Measurements from ENCODE around the gene CDC5L. TPM values are rescaled to one million over a fixed set of nuclear protein-coding genes. Genes with fewer than 3 reads are reported as not detected.

Gene CDC5L
- total RNA-seq, 1 experiment from 2014 or later: 43.9 TPM

GRCh38 chr6:44430326-44430725, 42.8 kb downstream of the CDC5L start:
- no peak overlapping the region for H3K27ac ChIP-seq (ENCODE audit: low read depth, low read length, poor library complexity, severe bottlenecking)
- no peak overlapping the region for H3K4me3 ChIP-seq (ENCODE audit: low read depth, low read length, poor library complexity, severe bottlenecking)
- ChIA-PET POLR2A (ENCODE audit: low non-redundant PET) (no interaction called here), CTCF (interaction anchor here (0.7 kb wide), 1 partner anchor 208 kb away, joined by 4 read pairs; no protein-coding TSS in a partner anchor)
- peaks cover 5% of the 10 kb centered on the region for H3K4me1 ChIP-seq (ENCODE audit: insufficient read depth, low read length, poor library complexity, severe bottlenecking)
- BruUV-seq (replicated peaks): no TSS peak
- no peaks in the 10 kb centered on the region for H3K9me3 ChIP-seq (ENCODE audit: low read depth, low read length, poor library complexity, severe bottlenecking)
- intact Hi-C loops (cut with micrococcal nuclease; ENCODE audit: unreplicated experiment): loop anchor here (2.0 kb wide), 1 partner anchor 26 kb away; no protein-coding TSS in a partner anchor
- H3K27me3 ChIP-seq (replicated peaks; ENCODE audit: insufficient read depth, low read depth, low read length, poor library complexity): no peaks in the 10 kb centered on the region
- no peak for DNase-seq (ENCODE audit: low spot score)
- peaks cover 65% of the 10 kb centered on the region for H3K36me3 ChIP-seq (ENCODE audit: insufficient read depth, low read length, poor library complexity, severe bottlenecking)
- TF ChIP-seq EZH2 (IDR thresholded peaks at IDR 0.05; ENCODE audit: borderline replicate concordance, low read depth, low read length, poor library complexity, severe bottlenecking): no peak
- TF ChIP-seq CTCF (conservative IDR thresholded peaks at IDR 0.05; ENCODE audit: low read depth, low read length): no peak

- H3K27me3 ChIP-seq (replicated peaks; ENCODE audit: insufficient read depth, low read depth, low read length, poor library complexity): no peaks in the 10 kb centered on the region
- CTCF ChIA-PET: no interaction called here
Observed at GRCh38 chr6:44431118-44431725, 43.7 kb downstream of the CDC5L start.

GRCh38 chr6:44432227-44432626, 44.7 kb downstream of the CDC5L start:
- CTCF ChIA-PET: no interaction called here
- Histone ChIP-seq H3K27ac (ENCODE audit: low read depth, low read length, poor library complexity, severe bottlenecking) (no peak overlapping the region), H3K4me1 (ENCODE audit: insufficient read depth, low read length, poor library complexity, severe bottlenecking) (peaks cover 5% of the 10 kb centered on the region), H3K4me3 (ENCODE audit: low read depth, low read length, poor library complexity, severe bottlenecking) (no peak overlapping the region), H3K9me3 (ENCODE audit: low read depth, low read length, poor library complexity, severe bottlenecking) (no peaks in the 10 kb centered on the region), H3K36me3 (ENCODE audit: insufficient read depth, low read length, poor library complexity, severe bottlenecking) (peaks cover 51% of the 10 kb centered on the region), H3K27me3 (replicated peaks; ENCODE audit: insufficient read depth, low read depth, low read length, poor library complexity) (no peaks in the 10 kb centered on the region)
- no peak for DNase-seq (ENCODE audit: low spot score)
- POLR2A ChIA-PET (ENCODE audit: low non-redundant PET): no interaction called here
- BruUV-seq (replicated peaks): no TSS peak
- TF ChIP-seq CTCF (conservative IDR thresholded peaks at IDR 0.05; ENCODE audit: low read depth, low read length): no peak
- no peak for TF ChIP-seq EZH2 (IDR thresholded peaks at IDR 0.05; ENCODE audit: borderline replicate concordance, low read depth, low read length, poor library complexity, severe bottlenecking)
- intact Hi-C loops (cut with micrococcal nuclease; ENCODE audit: unreplicated experiment): no loop called here

More at GRCh38 chr6:44431118-44431725, 43.7 kb downstream of the CDC5L start:
- H3K4me1 ChIP-seq (ENCODE audit: insufficient read depth, low read length, poor library complexity, severe bottlenecking): peaks cover 5% of the 10 kb centered on the region
- TF ChIP-seq EZH2 (IDR thresholded peaks at IDR 0.05; ENCODE audit: borderline replicate concordance, low read depth, low read length, poor library complexity, severe bottlenecking) (no peak), CTCF (conservative IDR thresholded peaks at IDR 0.05; ENCODE audit: low read depth, low read length) (peak; percentile 82)
- peaks cover 59% of the 10 kb centered on the region for H3K36me3 ChIP-seq (ENCODE audit: insufficient read depth, low read length, poor library complexity, severe bottlenecking)
- H3K27ac ChIP-seq (ENCODE audit: low read depth, low read length, poor library complexity, severe bottlenecking): no peak overlapping the region
- no TSS peak for BruUV-seq (replicated peaks)
- no peak overlapping the region for H3K4me3 ChIP-seq (ENCODE audit: low read depth, low read length, poor library complexity, severe bottlenecking)
- DNase-seq (ENCODE audit: low spot score): peak; percentile 73
- POLR2A ChIA-PET (ENCODE audit: low non-redundant PET): no interaction called here
- no peaks in the 10 kb centered on the region for H3K9me3 ChIP-seq (ENCODE audit: low read depth, low read length, poor library complexity, severe bottlenecking)
- intact Hi-C loops (cut with micrococcal nuclease; ENCODE audit: unreplicated experiment): loop anchor here (2.0 kb wide), 1 partner anchor 26 kb away; no protein-coding TSS in a partner anchor

Measured in A673 (cell line).